ENCODE results near the gene BTBD6. TPM values are rescaled to one million over a fixed set of nuclear protein-coding genes. Genes with fewer than 3 reads are reported as not detected.
"Not testable (repeated sequence)": the region's sequence is repeated elsewhere in the genome, so short reads cannot be mapped to it uniquely, and the experiment has no call there.

The BTBD6 gene
- total RNA-seq, 2 donors from 2014 or later = 34.9 to 36.2 TPM

GRCh38 chr14:105275267-105275946 lies 27.1 kb downstream of the BTBD6 start:
- Mint-ChIP-seq H3K27ac (peak overlapping the region; percentile 51), H3K4me1 (peaks cover 15% of the 10 kb centered on the region), H3K36me3 (ENCODE audit: low read depth) (peaks cover 4% of the 10 kb centered on the region), H3K27me3 (no peaks in the 10 kb centered on the region), H3K4me3 (no peak overlapping the region)
- H3K9me3 ChIP-seq (ENCODE audit: control insufficient read depth, low read length, poor library complexity, severe bottlenecking) = no peaks in the 10 kb centered on the region
- ATAC-seq (no peak), DNase-seq (no peak)

GRCh38 chr14:105277448-105277847 lies 29.1 kb downstream of the BTBD6 start:
- DNase-seq; ATAC-seq; H3K36me3 Mint-ChIP-seq (ENCODE audit: low read depth); H3K4me3 Mint-ChIP-seq; H3K27ac Mint-ChIP-seq; H3K27me3 Mint-ChIP-seq; H3K9me3 ChIP-seq (ENCODE audit: control insufficient read depth, low read length, poor library complexity, severe bottlenecking): not testable (repeated sequence)
- peaks cover 16% of the 10 kb centered on the region for H3K4me1 Mint-ChIP-seq

- no peaks in the 10 kb centered on the region for H3K36me3 Mint-ChIP-seq (ENCODE audit: low read depth)
- no peak overlapping the region for H3K27ac Mint-ChIP-seq
These were observed 31.5 kb downstream of the BTBD6 start for GRCh38 chr14:105279642-105280361.

GRCh38 chr14:105280525-105280924 lies 32.2 kb downstream of the BTBD6 start:
- H3K27ac Mint-ChIP-seq = no peak overlapping the region
- H3K9me3 ChIP-seq (ENCODE audit: control insufficient read depth, low read length, poor library complexity, severe bottlenecking) = no peaks in the 10 kb centered on the region
- no peaks in the 10 kb centered on the region for H3K27me3 Mint-ChIP-seq
- peaks cover 26% of the 10 kb centered on the region for H3K4me1 Mint-ChIP-seq
- DNase-seq = no peak
- no peaks in the 10 kb centered on the region for H3K36me3 Mint-ChIP-seq (ENCODE audit: low read depth)
- no peak for ATAC-seq
- H3K4me3 Mint-ChIP-seq = no peak overlapping the region

More at GRCh38 chr14:105279642-105280361, 31.5 kb downstream of the BTBD6 start:
- no peaks in the 10 kb centered on the region for H3K27me3 Mint-ChIP-seq
- ATAC-seq (no peak), DNase-seq (no peak)
- no peaks in the 10 kb centered on the region for H3K9me3 ChIP-seq (ENCODE audit: control insufficient read depth, low read length, poor library complexity, severe bottlenecking)
- H3K4me1 Mint-ChIP-seq = peaks cover 22% of the 10 kb centered on the region
- H3K4me3 Mint-ChIP-seq = no peak overlapping the region

- H3K4me1 Mint-ChIP-seq = peaks cover 27% of the 10 kb centered on the region
- no peak overlapping the region for H3K4me3 Mint-ChIP-seq
- DNase-seq (no peak), ATAC-seq (peak; percentile 45)
- no peaks in the 10 kb centered on the region for H3K36me3 Mint-ChIP-seq (ENCODE audit: low read depth)
- H3K27me3 Mint-ChIP-seq = no peaks in the 10 kb centered on the region
- no peaks in the 10 kb centered on the region for H3K9me3 ChIP-seq (ENCODE audit: control insufficient read depth, low read length, poor library complexity, severe bottlenecking)
- peak overlapping the region; percentile 75 for H3K27ac Mint-ChIP-seq
These were observed 33.2 kb downstream of the BTBD6 start for GRCh38 chr14:105281371-105282097.

GRCh38 chr14:105282098-105282725 lies 33.9 kb downstream of the BTBD6 start:
- H3K9me3 ChIP-seq (ENCODE audit: control insufficient read depth, low read length, poor library complexity, severe bottlenecking) = no peaks in the 10 kb centered on the region
- Mint-ChIP-seq H3K27ac (peak overlapping the region; percentile 75), H3K4me1 (peaks cover 30% of the 10 kb centered on the region), H3K27me3 (no peaks in the 10 kb centered on the region), H3K36me3 (ENCODE audit: low read depth) (no peaks in the 10 kb centered on the region), H3K4me3 (no peak overlapping the region)
- ATAC-seq (no peak), DNase-seq (no peak)

GRCh38 chr14:105283028-105283427 lies 34.7 kb downstream of the BTBD6 start:
- no peak for ATAC-seq
- no peak for DNase-seq
- Mint-ChIP-seq H3K4me3 (no peak overlapping the region), H3K36me3 (ENCODE audit: low read depth) (no peaks in the 10 kb centered on the region), H3K27ac (no peak overlapping the region), H3K27me3 (no peaks in the 10 kb centered on the region), H3K4me1 (peaks cover 33% of the 10 kb centered on the region)
- H3K9me3 ChIP-seq (ENCODE audit: control insufficient read depth, low read length, poor library complexity, severe bottlenecking) = no peaks in the 10 kb centered on the region

GRCh38 chr14:105283899-105284298 lies 35.6 kb downstream of the BTBD6 start:
- peak overlapping the region; percentile 70 for H3K27ac Mint-ChIP-seq
- H3K9me3 ChIP-seq (ENCODE audit: control insufficient read depth, low read length, poor library complexity, severe bottlenecking) = no peaks in the 10 kb centered on the region
- H3K27me3 Mint-ChIP-seq = no peaks in the 10 kb centered on the region
- no peak for DNase-seq
- ATAC-seq = peak; percentile 30
- H3K36me3 Mint-ChIP-seq (ENCODE audit: low read depth) = no peaks in the 10 kb centered on the region
- peaks cover 33% of the 10 kb centered on the region for H3K4me1 Mint-ChIP-seq
- H3K4me3 Mint-ChIP-seq = no peak overlapping the region

- H3K27ac Mint-ChIP-seq = no peak overlapping the region
These were observed 36.8 kb downstream of the BTBD6 start for GRCh38 chr14:105285174-105285573.

GRCh38 chr14:105286759-105287144 lies 38.4 kb downstream of the BTBD6 start:
- ATAC-seq (no peak), DNase-seq (no peak)
- no peaks in the 10 kb centered on the region for H3K36me3 Mint-ChIP-seq (ENCODE audit: low read depth)
- H3K27ac Mint-ChIP-seq = no peak overlapping the region
- no peak overlapping the region for H3K4me3 Mint-ChIP-seq
- H3K27me3 Mint-ChIP-seq = no peaks in the 10 kb centered on the region
- no peaks in the 10 kb centered on the region for H3K9me3 ChIP-seq (ENCODE audit: control insufficient read depth, low read length, poor library complexity, severe bottlenecking)
- H3K4me1 Mint-ChIP-seq = peaks cover 31% of the 10 kb centered on the region

More at GRCh38 chr14:105285174-105285573, 36.8 kb downstream of the BTBD6 start:
- Mint-ChIP-seq H3K36me3 (ENCODE audit: low read depth) (no peaks in the 10 kb centered on the region), H3K4me3 (no peak overlapping the region), H3K27me3 (no peaks in the 10 kb centered on the region), H3K4me1 (peaks cover 29% of the 10 kb centered on the region)
- ATAC-seq (no peak), DNase-seq (no peak)
- no peaks in the 10 kb centered on the region for H3K9me3 ChIP-seq (ENCODE audit: control insufficient read depth, low read length, poor library complexity, severe bottlenecking)

GRCh38 chr14:105287249-105288102 lies 39.1 kb downstream of the BTBD6 start:
- H3K27me3 Mint-ChIP-seq = no peaks in the 10 kb centered on the region
- peaks cover 27% of the 10 kb centered on the region for H3K4me1 Mint-ChIP-seq
- DNase-seq = no peak
- H3K27ac Mint-ChIP-seq = no peak overlapping the region
- H3K4me3 Mint-ChIP-seq = no peak overlapping the region
- no peaks in the 10 kb centered on the region for H3K36me3 Mint-ChIP-seq (ENCODE audit: low read depth)
- no peak for ATAC-seq
- no peaks in the 10 kb centered on the region for H3K9me3 ChIP-seq (ENCODE audit: control insufficient read depth, low read length, poor library complexity, severe bottlenecking)

GRCh38 chr14:105288936-105289335 lies 40.6 kb downstream of the BTBD6 start:
- DNase-seq; H3K4me3 Mint-ChIP-seq; H3K9me3 ChIP-seq (ENCODE audit: control insufficient read depth, low read length, poor library complexity, severe bottlenecking); H3K27me3 Mint-ChIP-seq; ATAC-seq; H3K36me3 Mint-ChIP-seq (ENCODE audit: low read depth): not testable (repeated sequence)
- peaks cover 31% of the 10 kb centered on the region for H3K4me1 Mint-ChIP-seq
- peak overlapping the region; percentile 60 for H3K27ac Mint-ChIP-seq

Data from T-helper 17 cell (primary cell).